ENCODE data around the gene UCP2.

DNA sequence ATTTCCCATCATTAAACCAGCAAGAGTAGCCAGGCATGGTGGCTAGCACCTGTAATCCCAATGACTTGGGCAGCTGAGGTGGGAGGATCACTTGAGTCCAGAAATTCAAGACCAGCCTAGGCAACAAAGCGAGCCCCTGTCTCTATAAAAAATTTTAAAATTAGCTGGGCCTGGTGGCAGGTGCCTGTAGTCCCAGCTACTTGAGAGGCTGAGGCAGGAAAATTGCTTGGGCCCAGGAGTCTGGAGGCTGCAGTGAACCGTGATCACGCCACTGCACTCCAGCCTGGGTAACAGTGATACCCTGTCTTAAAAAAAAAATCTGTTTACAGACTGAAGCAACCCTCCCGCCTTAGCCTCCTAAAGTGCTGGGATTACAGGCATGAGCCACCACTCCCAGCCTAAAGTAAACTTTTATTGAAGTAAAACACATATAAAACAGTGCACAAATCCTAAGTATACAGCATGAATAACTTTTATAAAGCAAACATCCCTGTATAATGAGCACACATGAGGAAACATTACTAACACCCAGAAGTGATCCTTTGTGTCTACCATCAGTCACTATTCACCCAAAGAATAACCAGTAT, 13.6 kb upstream of the UCP2 start:
- TF ChIP-seq POLR2AphosphoS5 (IDR thresholded peaks at IDR 0.05; ENCODE audit: low read depth, low read length) (no peak), POLR2A (IDR thresholded peaks at IDR 0.05; ENCODE audit: low read depth, low read length) (no peak)

All from GM12891 (cell line).